NCI-H146 treated with DMSO at 0.1 percent for 48 hours (cell line): Measurements from ENCODE around the gene ATP11A.

Experiments
- DNase-seq: peaks from one replicate; lab custom pipeline; 2025; ENCODE audit not compliant: unreplicated experiment; lab: John Stamatoyannopoulos, UW

ATP11A gene

DNA sequence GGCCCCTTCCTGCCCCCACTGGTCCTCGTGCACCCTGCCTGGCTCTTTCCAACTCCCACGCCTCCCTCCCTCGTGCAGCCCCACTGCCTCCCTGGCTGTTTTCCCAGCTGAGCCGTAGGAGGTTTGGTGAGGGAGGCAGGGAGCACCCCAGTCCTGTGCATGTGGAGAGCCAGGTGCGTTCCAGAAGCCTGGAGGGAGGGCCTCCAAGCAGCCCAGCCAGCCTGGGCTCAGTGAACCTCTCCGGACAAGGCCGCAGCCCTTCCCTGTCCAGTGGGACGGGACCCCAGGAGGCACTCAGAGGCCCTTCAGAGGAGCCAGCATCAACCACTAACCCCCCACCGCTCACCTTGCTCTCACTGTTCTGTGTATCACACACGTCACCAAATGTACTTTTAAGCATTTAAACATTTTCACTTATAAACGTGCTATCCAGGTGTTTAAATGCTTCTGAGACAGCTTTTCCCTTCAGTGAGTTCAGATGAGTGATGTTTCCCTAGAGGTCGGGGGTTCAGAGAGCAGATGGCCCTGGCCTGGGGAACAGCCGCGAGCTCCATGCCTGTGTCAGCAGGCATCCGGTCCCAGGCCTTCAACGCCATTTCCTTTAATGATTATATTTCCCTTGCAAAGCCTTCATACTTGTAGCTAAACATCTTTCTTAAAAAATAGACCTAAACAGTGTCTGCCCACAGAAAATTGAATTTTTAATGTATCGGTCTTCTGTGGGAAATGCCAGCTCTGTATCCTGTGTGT is 122.6 kb downstream of the ATP11A start:
- DNase-seq, result no peak

- DNase-seq, result no peak
These were observed 123.7 kb downstream of the ATP11A start for GRCh38 chr13:112813552-112813951.

DNA sequence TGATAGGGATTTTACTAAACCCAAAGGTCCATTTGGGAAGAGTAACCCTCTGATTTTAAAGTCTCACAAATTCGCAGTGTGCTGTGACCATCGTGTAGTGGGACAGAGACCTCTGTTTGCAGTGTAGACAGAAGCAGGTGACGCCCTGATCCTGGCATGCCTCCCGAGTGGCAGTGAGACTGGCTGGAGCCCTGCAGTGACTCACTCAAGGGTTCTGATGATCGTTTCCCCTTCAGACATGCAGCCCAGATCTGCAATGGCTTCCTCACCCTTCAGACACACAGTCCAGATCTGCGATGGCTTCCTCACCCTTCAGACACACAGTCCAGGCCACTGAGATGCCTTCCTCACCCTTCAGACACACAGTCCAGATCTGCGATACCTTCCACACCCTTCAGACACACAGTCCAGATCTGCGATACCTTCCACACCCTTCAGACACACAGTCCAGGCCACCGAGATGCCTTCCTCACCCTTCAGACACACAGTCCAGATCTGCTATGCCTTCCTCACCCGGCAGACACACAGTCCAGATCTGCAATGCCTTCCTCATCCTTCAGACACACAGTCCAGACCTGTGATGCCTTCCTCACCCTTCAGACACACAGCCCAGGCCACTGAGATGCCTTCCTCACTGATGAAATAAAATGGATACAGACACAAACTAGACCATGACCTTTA is 125.2 kb downstream of the ATP11A start:
- no peak for DNase-seq

DNA sequence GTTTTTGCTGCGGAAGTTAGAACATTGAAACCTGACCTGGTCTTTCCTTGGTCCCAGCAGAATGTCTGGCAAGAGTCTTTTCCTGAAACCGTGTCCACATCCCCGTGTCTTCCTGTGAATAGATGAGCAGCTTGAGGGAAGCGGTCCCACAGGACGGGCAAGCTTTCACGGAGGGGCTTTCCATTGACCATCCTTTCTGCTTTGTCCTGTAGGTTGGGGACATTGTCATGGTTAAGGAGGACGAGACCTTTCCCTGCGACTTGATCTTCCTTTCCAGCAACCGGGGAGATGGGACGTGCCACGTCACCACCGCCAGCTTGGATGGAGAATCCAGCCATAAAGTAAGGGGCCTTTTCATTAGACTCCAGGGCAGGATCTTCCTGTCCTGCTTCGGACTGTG is 126.0 kb downstream of the ATP11A start:
- no peak for DNase-seq

- no peak for DNase-seq
These were observed 128.3 kb downstream of the ATP11A start for GRCh38 chr13:112818040-112818697.

DNA sequence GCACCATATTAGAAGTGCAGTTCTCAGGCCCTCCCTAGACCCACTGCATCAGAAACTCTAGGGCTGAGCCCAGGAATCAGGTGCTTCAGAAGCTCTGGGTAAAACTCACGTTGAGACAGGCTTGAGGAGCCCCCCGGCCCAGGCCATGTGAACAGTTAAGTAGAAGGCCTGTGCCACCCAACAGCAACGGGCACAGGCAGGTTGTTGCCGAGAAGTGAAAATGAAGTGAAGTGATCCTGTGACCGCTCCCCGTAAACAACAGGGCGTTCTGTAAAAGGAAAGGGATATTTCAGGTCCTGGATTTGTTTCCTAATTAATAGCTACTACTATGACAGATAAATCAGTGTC is 128.8 kb downstream of the ATP11A start:
- DNase-seq, result no peak

- no peak for DNase-seq
These were observed 129.3 kb downstream of the ATP11A start for GRCh38 chr13:112819111-112819510.

- no peak for DNase-seq
These were observed 130.0 kb downstream of the ATP11A start for GRCh38 chr13:112819816-112820215.

- no peak for DNase-seq
These were observed 130.5 kb downstream of the ATP11A start for GRCh38 chr13:112820318-112820717.

DNA sequence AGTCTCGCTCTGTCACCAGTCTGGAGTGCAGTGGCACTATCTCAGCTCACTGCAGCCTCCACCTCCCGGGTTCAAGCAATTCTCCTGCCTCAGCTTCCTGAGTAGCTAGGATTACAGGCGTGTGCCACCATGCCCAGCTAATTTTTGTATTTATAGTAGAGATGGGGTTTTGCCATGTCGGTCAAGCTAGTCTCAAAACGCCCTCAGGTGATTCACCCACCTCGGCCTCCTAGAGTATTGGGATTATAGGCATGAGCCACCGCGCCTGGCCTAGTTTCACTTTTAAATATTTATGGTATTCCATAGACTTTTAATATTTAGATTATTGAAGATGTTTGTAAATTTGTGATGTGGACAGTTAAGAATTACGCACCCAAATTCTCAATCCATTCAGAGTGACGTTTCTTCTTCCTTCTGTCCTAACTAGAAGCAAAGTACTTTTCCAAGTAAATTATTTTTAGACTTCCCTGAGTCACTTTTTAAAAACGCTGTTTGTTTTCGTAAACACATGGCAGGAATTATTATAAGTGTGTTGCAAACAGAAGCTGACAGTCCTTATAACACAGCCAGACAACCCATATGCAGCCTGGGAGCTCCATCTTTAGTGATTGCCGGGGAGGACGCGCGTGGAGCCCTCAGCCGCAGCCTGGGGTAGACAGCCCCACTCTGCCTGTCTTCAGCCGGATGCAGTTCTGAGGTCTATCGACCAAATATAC is 131.7 kb downstream of the ATP11A start:
- DNase-seq, result no peak

DNA sequence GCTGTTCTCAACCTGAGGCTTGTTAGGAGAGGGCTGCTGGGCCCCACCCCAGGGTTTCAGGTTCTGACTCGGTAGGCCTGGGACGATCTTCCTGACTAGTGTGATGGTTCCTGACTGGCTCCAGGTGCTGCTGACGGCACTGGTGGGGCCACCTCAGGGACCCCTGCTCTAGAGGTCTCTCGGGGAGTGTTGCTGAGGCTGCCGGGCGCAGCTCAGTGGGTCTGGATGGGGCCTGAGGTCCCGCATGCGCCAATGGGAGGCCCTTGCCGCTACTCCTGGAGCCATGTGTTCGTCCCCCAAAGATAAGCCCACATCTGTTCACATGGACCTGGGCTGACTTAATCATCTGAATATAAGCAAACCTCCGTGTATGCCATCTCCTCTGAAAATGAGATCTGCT is 133.0 kb downstream of the ATP11A start:
- no peak for DNase-seq

- no peak for DNase-seq
These were observed 134.6 kb downstream of the ATP11A start for GRCh38 chr13:112824429-112824828.

DNA sequence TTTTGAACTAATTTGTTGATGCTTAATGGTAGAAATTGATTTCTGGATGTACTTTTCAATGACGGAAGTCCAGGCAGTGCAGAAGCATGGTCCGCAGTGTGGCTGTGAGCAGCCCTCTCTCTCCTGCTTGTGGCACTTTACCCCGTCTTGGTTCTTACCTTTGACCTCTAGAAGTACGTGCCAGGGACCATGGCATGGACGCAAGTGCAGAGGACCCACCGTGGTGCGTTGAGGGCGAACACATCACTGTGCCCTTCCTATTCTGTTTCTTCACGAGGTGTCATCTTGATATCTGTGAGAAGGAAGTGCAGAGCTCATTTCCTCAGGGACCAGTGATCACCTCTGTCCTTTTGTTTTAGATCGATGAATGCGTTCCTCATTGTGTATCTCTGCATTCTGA is 135.2 kb downstream of the ATP11A start:
- DNase-seq, result no peak

DNA sequence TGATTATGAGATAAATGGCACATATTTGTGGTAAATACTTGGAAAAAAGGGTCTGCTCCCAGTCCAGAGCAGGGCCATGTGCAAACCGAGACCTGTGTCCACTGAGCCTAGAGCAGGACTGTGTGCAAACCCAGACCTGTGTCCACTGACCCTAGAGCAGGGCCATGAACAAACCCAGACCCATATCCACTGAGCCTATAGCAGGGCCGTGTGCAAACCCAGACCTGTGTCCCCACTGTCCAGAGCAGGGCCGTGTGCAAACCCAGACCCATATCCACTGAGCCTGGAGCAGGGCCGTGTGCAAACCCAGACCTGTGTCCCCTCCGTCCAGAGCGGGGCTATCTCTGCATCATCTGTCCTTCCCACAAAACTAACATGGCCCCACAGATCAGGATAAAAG is 136.0 kb downstream of the ATP11A start:
- DNase-seq, result no peak

DNA sequence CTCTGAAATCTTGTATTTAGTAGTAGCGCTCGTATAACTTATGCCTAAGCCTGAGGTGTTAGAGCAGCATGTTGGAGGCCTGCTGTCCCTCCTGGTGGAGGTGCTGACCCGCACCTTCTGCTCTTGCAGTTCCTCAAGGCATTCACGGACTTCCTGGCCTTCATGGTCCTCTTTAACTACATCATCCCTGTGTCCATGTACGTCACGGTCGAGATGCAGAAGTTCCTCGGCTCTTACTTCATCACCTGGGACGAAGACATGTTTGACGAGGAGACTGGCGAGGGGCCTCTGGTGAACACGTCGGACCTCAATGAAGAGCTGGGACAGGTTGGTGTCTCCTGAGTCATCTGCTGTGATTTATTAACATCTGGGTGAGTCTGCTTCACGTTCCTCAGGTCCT is 136.7 kb downstream of the ATP11A start:
- DNase-seq, result no peak

- DNase-seq, result no peak
These were observed 138.4 kb downstream of the ATP11A start for GRCh38 chr13:112828082-112828699.

GRCh38 chr13:112828756-112829155 is 138.9 kb downstream of the ATP11A start:
- no peak for DNase-seq

DNA sequence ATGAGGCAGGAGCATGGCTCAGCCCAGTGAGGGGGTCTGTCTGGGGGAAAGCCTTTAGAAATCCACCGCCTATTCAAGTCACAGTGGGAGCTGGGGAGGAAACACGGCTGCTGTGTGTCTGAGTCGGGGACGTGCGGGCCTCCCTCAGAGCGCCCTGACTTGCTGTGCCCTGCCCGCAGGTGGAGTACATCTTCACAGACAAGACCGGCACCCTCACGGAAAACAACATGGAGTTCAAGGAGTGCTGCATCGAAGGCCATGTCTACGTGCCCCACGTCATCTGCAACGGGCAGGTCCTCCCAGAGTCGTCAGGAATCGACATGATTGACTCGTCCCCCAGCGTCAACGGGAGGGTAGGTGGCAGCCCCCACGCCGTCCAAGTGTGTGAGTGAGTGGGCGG is 141.4 kb downstream of the ATP11A start:
- DNase-seq, result no peak

DNA sequence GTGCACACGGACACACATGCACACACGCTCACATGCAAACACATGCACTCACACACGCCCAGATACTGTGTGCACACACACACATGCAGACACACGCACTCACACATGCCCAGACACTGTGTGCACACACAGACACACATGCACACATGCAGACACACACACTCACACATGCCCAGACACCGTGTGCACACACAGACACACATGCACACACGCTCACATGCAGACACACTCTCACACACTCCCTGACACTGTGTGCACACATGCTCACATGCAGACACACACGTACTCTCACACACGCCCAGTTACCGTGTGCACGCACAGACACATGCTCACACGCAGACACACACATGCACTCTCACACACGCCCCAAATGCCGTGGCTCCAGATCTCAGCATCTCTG is 142.0 kb downstream of the ATP11A start:
- DNase-seq, result no peak

DNA sequence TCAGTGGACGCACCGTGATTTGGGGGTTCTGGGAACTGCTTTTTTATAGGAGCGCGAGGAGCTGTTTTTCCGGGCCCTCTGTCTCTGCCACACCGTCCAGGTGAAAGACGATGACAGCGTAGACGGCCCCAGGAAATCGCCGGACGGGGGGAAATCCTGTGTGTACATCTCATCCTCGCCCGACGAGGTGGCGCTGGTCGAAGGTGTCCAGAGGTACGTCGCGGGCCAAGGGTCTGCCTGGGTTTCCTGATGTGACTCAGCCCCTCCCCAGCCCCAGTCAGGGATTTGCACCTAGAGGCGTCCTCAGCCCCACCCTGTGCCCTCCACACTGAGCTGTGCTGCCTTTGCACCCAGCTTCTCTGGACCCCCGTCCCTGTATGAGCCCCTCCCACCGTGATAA is 143.0 kb downstream of the ATP11A start:
- DNase-seq, result no peak

DNA sequence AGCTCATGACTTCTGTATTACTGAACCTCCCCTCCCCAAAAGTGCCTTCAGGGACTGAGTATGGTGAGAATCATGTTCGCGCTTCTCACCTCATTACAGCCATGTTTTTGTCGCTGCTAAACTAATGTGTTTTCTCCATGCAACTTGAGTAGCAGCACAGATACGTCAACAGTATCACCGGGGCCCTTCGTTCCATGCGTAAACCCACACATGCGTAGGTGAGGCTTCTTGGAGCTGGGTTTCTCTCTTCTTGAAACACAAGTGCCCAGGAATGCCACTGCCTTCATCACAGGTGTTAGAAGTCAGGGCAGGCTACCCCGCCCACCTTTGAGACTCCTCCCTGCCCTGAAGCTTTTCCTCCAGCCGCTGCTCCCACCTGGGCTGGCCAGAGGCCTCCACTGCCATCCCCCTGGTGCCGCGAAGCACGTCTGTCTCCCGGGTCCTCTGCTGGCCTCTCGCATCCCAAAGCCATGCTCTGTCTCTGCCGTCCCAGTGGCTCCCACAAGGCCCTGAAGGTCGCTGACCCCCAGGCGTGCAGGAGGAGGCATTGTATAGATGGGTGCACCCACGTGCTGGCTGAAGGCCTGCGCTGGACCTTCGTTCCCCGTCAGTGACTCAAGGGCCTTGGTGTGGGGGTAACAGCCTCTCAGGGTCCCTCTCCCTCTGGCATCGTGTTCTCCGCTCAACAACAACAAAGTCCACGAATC is 143.9 kb downstream of the ATP11A start:
- DNase-seq, result no peak
